Superior temporal gyrus (tissue), 1 donor: ENCODE results near the gene FNDC11.
A peak's percentile ranks its signal among the peaks of the same experiment; 100 is the strongest.
"Not testable (repeated sequence)": the region's sequence is repeated elsewhere in the genome, so short reads cannot be mapped to it uniquely, and the experiment has no call there.

Experiments used
- DNase-seq: peaks from one replicate; pipeline ENCODE4 v3.0.0-alpha.2; 2016; ENCODE audit errors: extremely low spot score

Gene FNDC11

GRCh38 chr20:63566395-63567135 lies 12.6 kb downstream of the FNDC11 start:
- DNase-seq = no peak

GRCh38 chr20:63567136-63567385 lies 13.1 kb downstream of the FNDC11 start:
- DNase-seq = no peak

GRCh38 chr20:63567386-63568169 lies 13.6 kb downstream of the FNDC11 start:
- DNase-seq = peak; percentile 11

- no peak for DNase-seq
These were observed 14.4 kb downstream of the FNDC11 start for GRCh38 chr20:63568170-63568981.

- no peak for DNase-seq
These were observed 15.3 kb downstream of the FNDC11 start for GRCh38 chr20:63568986-63569949.

- DNase-seq = no peak
These were observed 16.5 kb downstream of the FNDC11 start for GRCh38 chr20:63570281-63571086.

- DNase-seq = not testable (repeated sequence)
These were observed 17.1 kb downstream of the FNDC11 start for GRCh38 chr20:63571087-63571478.

- no peak for DNase-seq
These were observed 18.3 kb downstream of the FNDC11 start for GRCh38 chr20:63572071-63572787.

GRCh38 chr20:63572788-63573646 lies 19.1 kb downstream of the FNDC11 start:
- no peak for DNase-seq

- no peak for DNase-seq
These were observed 19.7 kb downstream of the FNDC11 start for GRCh38 chr20:63573647-63574131.

- DNase-seq = no peak
These were observed 20.3 kb downstream of the FNDC11 start, which contains the start of gene HELZ2 for GRCh38 chr20:63574156-63574828. TSS of gene HELZ2 (minus strand) at chr20:63574239. CDS start at chr20:63572385, 1,854 bp downstream.

- DNase-seq = no peak
These were observed 21.1 kb downstream of the FNDC11 start for GRCh38 chr20:63574829-63575743.

GRCh38 chr20:63576311-63576710 lies 22.4 kb downstream of the FNDC11 start:
- no peak for DNase-seq

GRCh38 chr20:63577317-63577894 lies 23.4 kb downstream of the FNDC11 start:
- no peak for DNase-seq

- DNase-seq = no peak
These were observed 24.5 kb downstream of the FNDC11 start for GRCh38 chr20:63578224-63579016.
